Hepatocyte (in vitro differentiated cells): ENCODE results near the gene USP14.

Experiments
- EZH2 ChIP-seq: fragments of 200-600 bp; sonication (generic); IDR thresholded peaks from 2 replicates; pipeline ENCODE4 v1.6.1; 2016; ENCODE audit warnings: antibody characterized with exemption, mild to moderate bottlenecking, borderline replicate concordance
- EZH2phosphoT487 ChIP-seq: fragments of 200-600 bp; sonication (generic); IDR thresholded peaks from one replicate; pipeline ENCODE4 v1.6.1; 2018; ENCODE audit warnings: antibody characterized with exemption, mild to moderate bottlenecking, low read depth, moderate library complexity; ENCODE audit not compliant: unreplicated experiment, severe bottlenecking
- TF ChIP-seq, protein P1 (sequence below): fragments of 200-600 bp; sonication (generic); IDR thresholded peaks from 2 replicates; pipeline ENCODE4 v1.5.1; 2016; ENCODE audit warnings: antibody characterized with exemption, mild to moderate bottlenecking; ENCODE audit not compliant: poor library complexity

DNA sequence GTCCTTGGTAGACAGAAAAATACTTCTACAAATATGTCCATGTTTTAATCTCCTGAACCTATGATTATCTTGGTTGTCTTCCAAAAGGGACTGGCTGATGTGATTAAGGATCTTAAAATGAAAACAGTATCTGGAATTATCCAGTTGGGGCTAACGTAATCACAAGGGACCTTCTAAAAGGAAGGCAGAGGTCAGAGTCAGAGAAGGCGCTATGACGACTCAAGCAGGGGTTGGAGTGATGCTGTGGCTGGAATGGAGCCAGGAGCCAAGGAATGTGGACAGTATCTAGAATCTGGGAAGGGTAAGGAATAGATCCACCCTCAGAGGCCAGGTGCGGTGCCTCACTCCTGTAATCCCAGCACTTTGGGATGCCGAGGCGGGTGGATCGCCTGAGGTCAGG, 4.2 kb upstream of the USP14 start:
- TF ChIP-seq, protein P1, sequence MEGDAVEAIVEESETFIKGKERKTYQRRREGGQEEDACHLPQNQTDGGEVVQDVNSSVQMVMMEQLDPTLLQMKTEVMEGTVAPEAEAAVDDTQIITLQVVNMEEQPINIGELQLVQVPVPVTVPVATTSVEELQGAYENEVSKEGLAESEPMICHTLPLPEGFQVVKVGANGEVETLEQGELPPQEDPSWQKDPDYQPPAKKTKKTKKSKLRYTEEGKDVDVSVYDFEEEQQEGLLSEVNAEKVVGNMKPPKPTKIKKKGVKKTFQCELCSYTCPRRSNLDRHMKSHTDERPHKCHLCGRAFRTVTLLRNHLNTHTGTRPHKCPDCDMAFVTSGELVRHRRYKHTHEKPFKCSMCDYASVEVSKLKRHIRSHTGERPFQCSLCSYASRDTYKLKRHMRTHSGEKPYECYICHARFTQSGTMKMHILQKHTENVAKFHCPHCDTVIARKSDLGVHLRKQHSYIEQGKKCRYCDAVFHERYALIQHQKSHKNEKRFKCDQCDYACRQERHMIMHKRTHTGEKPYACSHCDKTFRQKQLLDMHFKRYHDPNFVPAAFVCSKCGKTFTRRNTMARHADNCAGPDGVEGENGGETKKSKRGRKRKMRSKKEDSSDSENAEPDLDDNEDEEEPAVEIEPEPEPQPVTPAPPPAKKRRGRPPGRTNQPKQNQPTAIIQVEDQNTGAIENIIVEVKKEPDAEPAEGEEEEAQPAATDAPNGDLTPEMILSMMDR = no peak
- TF ChIP-seq EZH2phosphoT487 (no peak), EZH2 (no peak)
